ENCODE data around the gene ZNF559.

GRCh38 chr19:9354651-9355050 lies 30.7 kb downstream of the ZNF559 start:
- no peak for TF ChIP-seq EZH2phosphoT487 (conservative IDR thresholded peaks at IDR 0.05; ENCODE audit: low read length)
- TF ChIP-seq CTCF (IDR thresholded peaks at IDR 0.05; ENCODE audit: insufficient read depth, low read length, poor library complexity, severe bottlenecking), result no peak
